Mesenchymal stem cell (in vitro differentiated cells and primary cell): ENCODE results near the gene RINT1.
"Not testable (repeated sequence)": the region's sequence is repeated elsewhere in the genome, so short reads cannot be mapped to it uniquely, and the experiment has no call there.

Source experiments
- DNase-seq: peaks from one replicate; pipeline ENCODE4 v3.0.0-alpha.2; 2013
- H2AFZ ChIP-seq: one replicate; pipeline ENCODE4 v1.6.1; 2013; ENCODE audit warnings: low read depth, mild to moderate bottlenecking, control low read depth, inconsistent platforms, low read length, moderate library complexity
- H2AK5ac ChIP-seq: 2 replicates; pipeline ENCODE4 v1.6.1; 2013; ENCODE audit warnings: low read length, moderate library complexity, mild to moderate bottlenecking, inconsistent platforms; ENCODE audit not compliant: severe bottlenecking
- H2BK120ac ChIP-seq: one replicate; pipeline ENCODE4 v1.6.1; 2013; ENCODE audit warnings: low read depth, mild to moderate bottlenecking, inconsistent platforms, low read length, moderate library complexity
- H2BK12ac ChIP-seq, 2 experiments: one replicate each; pipeline ENCODE4 v1.6.1; 2013; ENCODE audit warnings: inconsistent platforms in 2 of 2, low read length in 2 of 2, mild to moderate bottlenecking in 2 of 2, moderate library complexity in 2 of 2, control low read depth in 1 of 2
- H2BK15ac ChIP-seq: one replicate; pipeline ENCODE4 v1.6.1; 2013; ENCODE audit warnings: mild to moderate bottlenecking, low read depth, inconsistent platforms; ENCODE audit not compliant: poor library complexity, severe bottlenecking
- H2BK5ac ChIP-seq: 2 replicates; pipeline ENCODE4 v1.6.1; 2013; ENCODE audit warnings: low read depth, mild to moderate bottlenecking, low read length, control low read depth, inconsistent platforms; ENCODE audit not compliant: poor library complexity, severe bottlenecking
- H3K14ac ChIP-seq, 2 experiments: one replicate each; pipeline ENCODE4 v1.6.1; 2013; ENCODE audit warnings: inconsistent platforms in 2 of 2, low read length in 2 of 2, control low read depth in 1 of 2, mild to moderate bottlenecking in 1 of 2, moderate library complexity in 1 of 2
- H3K18ac ChIP-seq, 2 experiments: one replicate each; pipeline ENCODE4 v1.6.1; 2013; ENCODE audit warnings: inconsistent platforms in 2 of 2, low read length in 2 of 2, control low read depth in 1 of 2, low read depth in 1 of 2, mild to moderate bottlenecking in 1 of 2
- H3K23ac ChIP-seq, 2 experiments: one replicate each; pipeline ENCODE4 v1.6.1; 2013; ENCODE audit warnings: inconsistent platforms in 2 of 2, low read length in 2 of 2, mild to moderate bottlenecking in 2 of 2, moderate library complexity in 2 of 2, control low read depth in 1 of 2
- H3K27ac ChIP-seq: 2 replicates; pipeline ENCODE4 v1.5.1; 2013; ENCODE audit warnings: mild to moderate bottlenecking, moderate library complexity, low read length, control low read depth, inconsistent platforms; ENCODE audit not compliant: poor library complexity, severe bottlenecking
- H3K27me3 ChIP-seq, 2 experiments: 2 replicates each; pipeline versions ENCODE4 v1.6.1 to v1.7.0; 2013; ENCODE audit warnings: low read length in 2 of 2, mild to moderate bottlenecking in 2 of 2, moderate library complexity in 2 of 2, control low read depth in 1 of 2, inconsistent platforms in 1 of 2; ENCODE audit not compliant: control insufficient read depth in 1 of 2, insufficient read depth in 1 of 2
- H3K36me3 ChIP-seq, 2 experiments: 2 replicates each; pipeline versions ENCODE4 v1.6.1 to v1.7.0; 2013; ENCODE audit warnings: low read length in 2 of 2, control low read depth in 1 of 2, inconsistent platforms in 1 of 2, low read depth in 1 of 2, mild to moderate bottlenecking in 1 of 2; ENCODE audit not compliant: insufficient read depth in 2 of 2, control insufficient read depth in 1 of 2
- H3K4ac ChIP-seq, 2 experiments: one replicate each; pipeline ENCODE4 v1.6.1; 2013; ENCODE audit warnings: inconsistent platforms in 2 of 2, low read length in 2 of 2, mild to moderate bottlenecking in 2 of 2, moderate library complexity in 2 of 2, control low read depth in 1 of 2, low read depth in 1 of 2
- H3K4me1 ChIP-seq: 2 replicates; pipeline ENCODE4 v1.6.1; 2013; ENCODE audit warnings: low read depth, low read length, control low read depth; ENCODE audit not compliant: control insufficient read depth, insufficient read depth
- H3K4me2 ChIP-seq: 2 replicates; pipeline ENCODE4 v1.6.1; 2013; ENCODE audit warnings: low read length, mild to moderate bottlenecking, inconsistent platforms; ENCODE audit not compliant: poor library complexity, severe bottlenecking
- H3K4me3 ChIP-seq, 2 experiments: 2 replicates each; pipeline versions ENCODE4 v1.5.1 to v1.7.0; 2013; ENCODE audit warnings: low read length in 2 of 2, mild to moderate bottlenecking in 2 of 2, control low read depth in 1 of 2, low read depth in 1 of 2; ENCODE audit not compliant: insufficient read depth in 1 of 2
- H3K79me1 ChIP-seq: replicated peaks from 2 replicates; pipeline ENCODE4 v1.6.1; 2013; ENCODE audit warnings: mild to moderate bottlenecking, control low read depth, low read length, inconsistent platforms; ENCODE audit not compliant: poor library complexity, severe bottlenecking
- H3K9ac ChIP-seq: 2 replicates; pipeline ENCODE4 v1.7.0; 2013; ENCODE audit warnings: mild to moderate bottlenecking, low read length, moderate library complexity
- H3K9me3 ChIP-seq: 2 replicates; pipeline ENCODE4 v1.7.0; 2013; ENCODE audit warnings: mild to moderate bottlenecking, low read length; ENCODE audit not compliant: control insufficient read depth
- H4K8ac ChIP-seq: one replicate; pipeline ENCODE4 v1.6.1; 2013; ENCODE audit warnings: inconsistent platforms, mild to moderate bottlenecking, low read length, moderate library complexity
- H4K91ac ChIP-seq: one replicate; pipeline ENCODE4 v1.6.1; 2013; ENCODE audit warnings: mild to moderate bottlenecking, low read length, inconsistent platforms
- WGBS: methylation state at CpG from one replicate; pipeline ENCODE4 v1.1.7; 2013; ENCODE audit warnings: mixed read lengths; 5-methylcytosine and 5-hydroxymethylcytosine counted together

The RINT1 gene

DNA sequence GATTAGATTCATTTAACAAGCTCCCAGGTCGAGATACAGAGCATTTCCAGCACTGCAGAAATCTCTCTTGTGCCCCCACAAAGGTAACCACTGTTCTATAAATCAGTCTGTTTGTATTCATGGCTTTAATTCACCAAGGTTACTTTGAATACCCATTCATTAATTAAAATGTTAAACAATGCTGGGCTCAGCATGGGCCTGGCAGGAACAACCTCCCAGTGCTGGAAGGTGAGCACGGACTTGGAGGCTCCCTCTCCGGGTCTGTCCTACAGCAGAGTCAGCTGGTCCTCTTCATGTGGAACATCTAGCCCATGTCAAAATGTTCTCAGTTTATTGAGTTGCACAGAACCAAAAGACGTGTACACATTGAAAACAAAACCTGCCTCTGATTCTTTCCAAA, 64.9 kb downstream of the RINT1 start:
- peak overlapping the region; percentile 11 for H2AFZ ChIP-seq
- WGBS, result 71% methylated on average over 4 of the region's 4 CpGs

GRCh38 chr7:105599080-105599479, 67.1 kb downstream of the RINT1 start:
- not testable (repeated sequence) for H3K4me3 ChIP-seq, H2BK5ac ChIP-seq, H2BK120ac ChIP-seq, H3K27ac ChIP-seq, H2BK15ac ChIP-seq, H3K4me2 ChIP-seq, H3K4ac ChIP-seq, H3K79me1 ChIP-seq, H3K9ac ChIP-seq, H3K4me1 ChIP-seq, H3K23ac ChIP-seq, H2AK5ac ChIP-seq, DNase-seq, H3K36me3 ChIP-seq, H3K18ac ChIP-seq, H2AFZ ChIP-seq, H4K8ac ChIP-seq, H2BK12ac ChIP-seq, H3K9me3 ChIP-seq, H3K27me3 ChIP-seq, H4K91ac ChIP-seq
- WGBS, result 95% methylated on average over 8 of the region's 8 CpGs
- H3K14ac ChIP-seq, result peak overlapping the region in 1 of 2 experiments; percentile 41

More for the DNA sequence above, 64.9 kb downstream of the RINT1 start:
- Histone ChIP-seq H2BK12ac (no peak overlapping the region), H3K9me3 (no peaks in the 10 kb centered on the region), H3K9ac (no peak overlapping the region), H3K4ac (no peak overlapping the region), H3K4me1 (no peaks in the 10 kb centered on the region), H3K18ac (no peak overlapping the region), H3K27me3 (peaks cover 0 to 3% of the 10 kb centered on the region in 2 experiments), H2AK5ac (no peak overlapping the region), H2BK5ac (no peak overlapping the region), H2BK15ac (no peak overlapping the region), H3K4me2 (no peak overlapping the region), H3K23ac (no peak overlapping the region), H4K8ac (no peak overlapping the region), H3K4me3 (no peak overlapping the region), H4K91ac (no peak overlapping the region), H3K14ac (no peak overlapping the region), H2BK120ac (no peak overlapping the region), H3K27ac (no peak overlapping the region), H3K79me1 (no peaks in the 10 kb centered on the region), H3K36me3 (no peaks in the 10 kb centered on the region)
- DNase-seq, result no peak

GRCh38 chr7:105599551-105599950, 67.5 kb downstream of the RINT1 start:
- H3K27ac ChIP-seq, result no peak overlapping the region
- H3K4me1 ChIP-seq, result no peaks in the 10 kb centered on the region
- WGBS, result 69% methylated on average over 3 of the region's 3 CpGs
- peaks cover 0 to 3% of the 10 kb centered on the region in 2 experiments for H3K27me3 ChIP-seq
- H3K14ac ChIP-seq, result no peak overlapping the region
- no peak overlapping the region for H3K23ac ChIP-seq
- H3K4me2 ChIP-seq, result no peak overlapping the region
- H3K79me1 ChIP-seq, result no peaks in the 10 kb centered on the region
- no peak overlapping the region for H2BK120ac ChIP-seq
- no peaks in the 10 kb centered on the region for H3K36me3 ChIP-seq
- no peaks in the 10 kb centered on the region for H3K9me3 ChIP-seq
- H2AK5ac ChIP-seq, result no peak overlapping the region
- DNase-seq, result no peak
- no peak overlapping the region for H3K4ac ChIP-seq
- H2BK12ac ChIP-seq, result no peak overlapping the region
- H3K9ac ChIP-seq, result no peak overlapping the region
- no peak overlapping the region for H3K18ac ChIP-seq
- no peak overlapping the region for H4K91ac ChIP-seq
- H4K8ac ChIP-seq, result no peak overlapping the region
- no peak overlapping the region for H3K4me3 ChIP-seq
- H2BK15ac ChIP-seq, result no peak overlapping the region
- no peak overlapping the region for H2BK5ac ChIP-seq
- H2AFZ ChIP-seq, result no peak overlapping the region

DNA sequence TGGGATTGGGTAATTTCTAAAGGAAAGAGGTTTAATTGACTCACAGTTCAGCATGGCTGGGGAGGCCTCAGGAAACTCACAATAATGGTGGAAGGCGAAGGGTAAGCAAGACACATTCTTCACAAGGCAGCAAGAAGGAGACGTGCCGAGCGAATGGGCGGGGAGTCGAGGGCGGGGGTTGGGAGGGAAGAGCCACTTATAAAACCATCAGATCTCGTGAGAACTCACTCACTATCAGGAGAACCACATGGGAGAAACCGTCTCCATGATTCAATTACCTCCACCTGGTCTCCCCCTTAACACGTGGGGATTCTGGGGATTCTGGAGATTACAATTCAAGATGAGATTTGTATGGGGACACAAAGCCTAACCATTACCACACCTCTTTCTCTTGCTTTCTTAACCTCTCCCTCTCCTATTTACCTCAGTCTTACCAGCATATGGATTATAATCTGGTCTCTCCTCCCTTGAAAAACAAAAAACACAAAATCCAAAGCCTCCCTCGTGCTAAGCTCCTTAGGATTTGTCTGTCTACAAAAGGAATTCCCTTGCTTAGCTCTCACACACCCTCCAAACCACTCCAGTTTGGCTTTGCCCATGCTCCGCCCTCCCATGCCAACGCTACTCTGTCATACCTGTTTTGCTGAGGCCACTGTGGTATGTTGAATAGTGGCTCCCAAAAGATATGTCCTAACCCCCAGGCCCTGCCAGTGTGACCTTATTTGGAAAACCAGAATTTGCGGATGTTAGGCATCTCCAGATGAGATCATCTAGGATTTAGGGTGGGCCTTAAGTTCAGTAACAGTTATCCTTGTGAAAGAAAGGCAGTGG, 68.9 kb downstream of the RINT1 start:
- Histone ChIP-seq H3K27ac (no peak overlapping the region), H3K9me3 (no peaks in the 10 kb centered on the region), H3K4ac (no peak overlapping the region), H3K9ac (no peak overlapping the region), H3K23ac (no peak overlapping the region), H3K18ac (no peak overlapping the region), H2AFZ (no peak overlapping the region), H4K91ac (no peak overlapping the region), H3K36me3 (no peaks in the 10 kb centered on the region), H3K27me3 (peaks cover 0 to 3% of the 10 kb centered on the region in 2 experiments), H3K14ac (no peak overlapping the region), H3K4me1 (no peaks in the 10 kb centered on the region), H2AK5ac (no peak overlapping the region), H2BK120ac (no peak overlapping the region), H3K4me3 (no peak overlapping the region), H2BK5ac (no peak overlapping the region), H3K79me1 (no peaks in the 10 kb centered on the region), H3K4me2 (no peak overlapping the region), H2BK12ac (no peak overlapping the region), H2BK15ac (no peak overlapping the region), H4K8ac (no peak overlapping the region)
- DNase-seq, result no peak
- WGBS, result 78% methylated on average over 14 of the region's 14 CpGs
